ENCODE data around the gene TMEM95.
A peak's percentile ranks its signal among the peaks of the same experiment; 100 is the strongest.

TMEM95 gene

DNA sequence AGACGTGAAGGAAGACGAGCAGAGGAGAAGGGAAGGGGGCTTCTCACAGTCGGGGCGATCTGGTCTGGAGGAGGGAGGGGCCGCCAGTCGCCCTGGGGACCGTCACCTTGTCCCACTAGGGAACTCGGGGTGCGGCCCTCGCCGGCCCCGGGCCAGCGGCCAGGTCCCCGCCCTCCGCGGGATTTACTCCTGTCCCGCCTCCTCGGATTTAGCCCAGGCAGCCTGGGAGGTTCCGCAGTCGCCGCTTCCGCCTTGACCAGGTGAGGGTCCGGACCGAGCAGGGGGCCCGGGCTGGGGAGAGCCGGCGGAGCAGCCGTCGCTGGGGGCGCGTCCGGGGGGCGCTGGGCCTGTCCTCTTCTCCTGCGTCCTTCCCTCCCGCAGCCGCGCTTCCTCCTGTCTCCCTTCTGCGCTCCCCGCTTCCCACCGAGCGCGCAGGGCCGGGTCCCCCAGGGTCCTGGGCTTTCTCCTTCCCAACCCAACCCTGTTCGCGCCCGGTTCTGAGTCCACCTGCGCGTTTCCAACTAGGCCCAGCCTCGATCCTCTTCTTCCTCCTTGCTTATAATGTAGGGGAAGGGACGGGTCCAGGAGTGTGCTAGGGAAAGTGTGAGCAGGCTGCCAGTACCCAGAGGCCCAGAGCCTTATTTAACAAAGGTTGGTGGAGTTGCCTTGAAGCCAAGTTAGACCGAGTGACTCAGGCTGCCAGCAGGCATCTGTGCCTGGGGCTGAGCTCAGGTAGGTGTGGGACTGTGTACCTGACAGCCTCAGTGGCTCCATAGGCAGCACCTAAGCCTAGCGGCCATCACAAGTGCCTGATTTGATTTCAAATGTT, 26.1 kb downstream of the TMEM95 start, which contains the start of gene TNK1:
TSS of gene TNK1 (plus strand) at position 235 of the 829 bp plus-strand sequence. CDS start 1,838 bp downstream, outside the sequence.
- no peak for DNase-seq

DNA sequence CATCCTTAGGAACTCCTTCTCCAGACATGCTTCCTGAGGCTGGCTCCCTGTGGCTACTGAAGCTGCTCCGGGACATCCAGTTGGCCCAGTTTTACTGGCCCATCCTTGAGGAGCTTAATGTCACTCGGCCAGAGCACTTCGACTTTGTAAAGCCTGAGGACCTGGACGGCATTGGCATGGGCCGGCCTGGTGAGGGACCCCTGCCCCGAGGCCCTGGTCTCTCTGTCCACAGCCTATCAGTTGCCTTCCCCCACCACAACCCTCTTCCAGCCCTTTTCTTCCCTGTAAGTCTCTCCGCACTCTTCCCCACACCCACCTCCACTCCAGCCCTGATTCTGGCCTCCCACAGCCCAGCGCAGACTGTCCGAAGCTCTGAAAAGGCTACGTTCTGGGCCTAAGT, 27.9 kb downstream of the TMEM95 start:
- no peak for DNase-seq

DNA sequence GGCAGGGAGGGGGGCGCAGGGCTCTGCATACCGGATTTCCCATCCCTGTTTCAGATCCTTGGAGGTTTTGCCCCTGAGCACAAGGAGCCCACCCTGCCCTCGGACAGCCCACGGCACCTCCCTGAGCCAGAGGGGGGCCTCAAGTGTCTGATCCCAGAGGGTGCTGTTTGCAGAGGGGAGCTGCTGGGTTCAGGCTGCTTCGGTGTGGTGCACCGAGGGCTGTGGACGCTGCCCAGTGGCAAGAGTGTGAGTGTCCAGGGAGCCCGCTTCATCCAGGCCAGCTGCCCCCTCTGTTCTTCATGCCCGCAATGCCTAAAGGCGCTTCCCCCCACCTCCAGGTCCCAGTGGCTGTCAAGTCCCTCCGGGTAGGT, 28.4 kb downstream of the TMEM95 start:
- no peak for DNase-seq

DNA sequence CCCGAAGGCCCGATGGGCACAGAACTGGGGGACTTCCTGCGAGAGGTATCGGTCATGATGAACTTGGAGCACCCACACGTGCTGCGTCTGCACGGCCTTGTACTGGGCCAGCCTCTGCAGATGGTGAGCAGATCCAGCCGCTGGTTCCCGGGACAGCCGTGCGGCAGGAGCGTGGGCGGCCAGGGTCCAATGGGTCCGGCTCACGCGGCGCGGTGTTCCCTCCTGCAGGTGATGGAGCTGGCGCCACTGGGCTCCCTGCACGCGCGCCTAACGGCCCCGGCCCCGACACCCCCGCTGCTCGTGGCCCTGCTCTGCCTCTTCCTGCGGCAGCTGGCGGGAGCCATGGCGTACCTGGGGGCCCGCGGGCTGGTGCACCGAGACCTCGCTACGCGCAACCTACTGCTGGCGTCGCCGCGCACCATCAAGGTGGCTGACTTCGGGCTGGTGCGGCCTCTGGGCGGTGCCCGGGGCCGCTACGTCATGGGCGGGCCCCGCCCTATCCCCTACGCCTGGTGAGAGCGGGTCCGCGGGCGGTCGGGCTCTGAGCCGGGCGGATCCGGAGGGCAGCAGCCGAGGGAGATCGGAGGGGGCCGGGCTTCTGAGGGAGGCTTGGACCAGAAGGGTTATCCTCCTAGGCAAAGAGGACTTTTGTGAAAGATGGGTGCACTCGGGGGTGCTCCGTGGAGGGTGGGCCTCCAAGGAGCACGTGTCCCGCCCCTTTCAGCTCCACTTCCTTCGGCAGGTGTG, 29.0 kb downstream of the TMEM95 start:
- DNase-seq, result peak; percentile 86

DNA sequence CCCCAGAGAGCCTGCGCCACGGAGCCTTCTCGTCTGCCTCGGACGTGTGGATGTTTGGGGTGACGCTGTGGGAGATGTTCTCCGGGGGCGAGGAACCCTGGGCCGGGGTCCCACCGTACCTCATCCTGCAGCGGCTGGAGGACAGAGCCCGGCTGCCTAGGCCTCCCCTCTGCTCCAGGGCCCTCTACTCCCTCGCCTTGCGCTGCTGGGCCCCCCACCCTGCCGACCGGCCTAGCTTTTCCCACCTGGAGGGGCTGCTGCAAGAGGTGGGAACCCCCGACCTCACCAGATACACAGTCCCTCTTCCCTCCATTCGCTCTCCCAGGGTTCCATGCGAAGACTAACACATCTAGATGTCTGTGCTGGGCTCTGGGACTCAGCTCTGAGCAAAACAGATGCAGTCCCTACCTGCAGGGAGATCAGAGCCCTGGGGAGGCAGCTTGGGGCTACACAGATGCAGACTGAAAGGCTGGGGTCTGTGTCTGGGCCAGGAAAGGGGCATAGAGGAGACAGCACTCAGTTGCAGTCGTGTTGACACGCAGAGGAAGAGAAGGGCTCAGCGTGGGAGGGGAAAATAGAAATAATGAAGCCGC, 29.6 kb downstream of the TMEM95 start:
- DNase-seq, result no peak

DNA sequence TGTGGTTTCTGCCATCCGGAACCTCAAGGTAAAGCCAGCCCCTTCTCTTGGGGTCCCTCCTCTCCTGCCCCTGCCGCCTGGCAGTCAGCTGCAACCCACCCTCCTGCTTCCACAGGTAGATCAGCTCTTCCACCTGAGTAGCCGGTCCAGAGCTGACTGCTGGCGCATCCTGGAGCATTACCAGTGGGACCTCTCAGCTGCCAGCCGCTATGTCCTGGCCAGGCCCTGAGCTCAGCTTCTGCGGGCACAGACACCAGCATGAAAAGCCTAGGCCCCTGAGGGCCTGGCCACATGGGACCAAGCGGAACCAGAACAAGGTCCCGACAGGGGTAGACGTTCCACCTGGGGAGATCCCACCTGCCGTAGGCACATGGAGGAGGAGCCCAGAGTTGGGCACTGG, 33.9 kb downstream of the TMEM95 start:
- no peak for DNase-seq

DNA sequence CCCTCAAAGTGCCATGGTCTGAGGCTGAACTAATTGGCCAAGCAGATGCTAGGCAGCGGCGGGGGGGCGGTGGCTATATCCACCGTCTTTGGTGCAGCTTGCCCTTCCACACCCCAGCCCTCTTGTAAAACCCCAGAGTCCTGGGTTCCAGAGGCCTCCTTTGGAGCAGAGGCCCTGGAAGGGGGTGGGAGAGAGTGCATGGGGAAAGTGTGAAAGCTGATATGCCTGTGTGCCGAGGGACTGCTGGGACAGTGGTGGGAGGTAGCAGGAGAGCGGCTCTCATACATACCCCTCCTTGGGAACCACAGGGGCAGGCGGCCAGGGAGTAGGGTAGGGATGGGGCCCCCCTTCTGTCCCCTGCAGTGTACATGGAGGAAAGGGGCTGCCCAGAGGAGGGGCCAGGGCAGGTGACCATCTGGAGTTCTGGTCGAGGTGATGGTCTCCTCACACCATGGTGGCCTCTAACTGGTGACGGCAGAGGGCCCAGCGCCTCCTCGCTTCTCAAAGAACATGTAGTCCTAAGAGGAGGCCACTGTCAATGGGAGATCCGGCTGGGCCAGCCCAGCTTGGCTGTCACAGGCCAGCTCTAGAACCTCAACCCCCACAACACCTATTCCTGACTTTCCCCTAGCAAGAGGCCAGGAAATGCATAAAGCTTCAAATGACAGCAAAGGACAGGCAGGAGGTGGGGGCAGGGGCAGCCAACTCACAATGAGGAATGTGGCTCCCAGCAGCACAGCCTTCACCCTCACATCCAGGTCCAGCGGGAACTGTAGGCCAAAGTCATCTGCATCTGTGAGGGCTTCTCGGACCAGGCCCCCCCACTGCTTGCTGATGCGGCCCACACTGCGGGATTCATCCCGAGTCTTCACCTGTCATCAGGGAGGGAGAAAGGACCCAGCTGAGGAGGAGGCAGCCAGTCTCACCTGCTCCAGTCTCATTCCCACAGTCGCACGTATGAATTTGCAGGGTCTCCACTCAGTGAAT, 35.3 kb downstream of the TMEM95 start:
- DNase-seq, result no peak

DNA sequence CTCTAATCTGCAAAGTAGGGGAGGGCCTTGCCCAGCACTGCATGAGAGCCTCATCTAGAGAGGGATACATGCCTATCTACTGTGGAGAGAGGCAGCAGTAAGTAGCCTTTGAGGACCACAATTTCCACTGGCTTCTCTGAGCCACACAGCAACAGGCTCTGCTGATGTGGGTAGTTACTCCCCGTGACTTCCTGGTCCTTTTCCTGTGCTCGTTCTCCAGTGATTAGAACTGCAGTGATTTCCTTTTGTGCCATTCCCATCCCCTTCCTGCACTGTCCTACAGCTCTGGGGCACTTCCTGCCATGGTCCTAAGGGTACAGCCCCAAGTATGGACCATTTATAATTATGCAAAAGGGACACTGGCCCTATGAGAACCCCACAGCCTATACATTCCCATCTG, 36.4 kb downstream of the TMEM95 start:
- DNase-seq, result no peak

DNA sequence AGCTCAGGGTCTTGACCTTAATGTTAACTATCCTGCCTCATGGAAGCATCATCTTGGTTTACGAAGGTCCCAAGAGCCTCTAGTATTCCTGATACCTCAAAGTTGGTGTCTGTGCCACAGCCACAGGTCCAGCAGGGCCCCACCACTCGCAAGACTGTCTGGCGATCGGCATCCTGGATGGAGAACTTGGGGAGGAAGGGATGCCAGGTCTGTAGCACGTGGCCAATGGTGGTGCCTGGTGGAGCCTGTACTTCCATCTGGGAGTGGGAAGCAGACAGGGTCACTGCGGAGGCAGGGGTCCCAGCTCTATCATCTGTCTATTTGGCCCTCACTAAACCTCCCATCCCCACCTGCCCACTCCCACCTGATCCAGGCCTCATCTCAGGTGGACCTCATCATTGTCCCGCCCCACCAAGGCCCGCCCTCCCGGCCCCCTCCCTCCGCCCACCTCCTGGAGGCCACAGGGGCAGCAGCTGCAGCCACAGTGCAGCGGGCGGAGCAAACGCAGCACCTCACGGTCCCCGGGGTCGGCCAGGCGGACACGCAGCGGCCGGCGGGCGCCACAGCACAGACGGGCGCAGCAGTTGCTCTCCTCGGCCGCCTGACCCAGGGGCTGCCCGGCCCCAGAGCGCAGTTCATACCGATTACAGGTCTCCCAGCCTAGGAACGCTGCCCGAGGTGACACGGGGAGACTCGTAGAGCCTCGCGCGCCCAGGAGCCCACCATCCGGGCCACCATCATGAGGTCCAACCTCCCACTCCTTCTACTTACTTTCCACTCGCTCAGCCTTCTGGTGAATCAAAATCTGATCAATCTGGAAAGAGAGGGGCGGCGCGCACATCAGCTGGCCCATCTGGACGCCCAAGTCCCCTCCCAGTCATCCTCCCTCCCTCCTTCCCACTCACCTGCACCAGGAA, 38.0 kb downstream of the TMEM95 start:
- no peak for DNase-seq

DNA sequence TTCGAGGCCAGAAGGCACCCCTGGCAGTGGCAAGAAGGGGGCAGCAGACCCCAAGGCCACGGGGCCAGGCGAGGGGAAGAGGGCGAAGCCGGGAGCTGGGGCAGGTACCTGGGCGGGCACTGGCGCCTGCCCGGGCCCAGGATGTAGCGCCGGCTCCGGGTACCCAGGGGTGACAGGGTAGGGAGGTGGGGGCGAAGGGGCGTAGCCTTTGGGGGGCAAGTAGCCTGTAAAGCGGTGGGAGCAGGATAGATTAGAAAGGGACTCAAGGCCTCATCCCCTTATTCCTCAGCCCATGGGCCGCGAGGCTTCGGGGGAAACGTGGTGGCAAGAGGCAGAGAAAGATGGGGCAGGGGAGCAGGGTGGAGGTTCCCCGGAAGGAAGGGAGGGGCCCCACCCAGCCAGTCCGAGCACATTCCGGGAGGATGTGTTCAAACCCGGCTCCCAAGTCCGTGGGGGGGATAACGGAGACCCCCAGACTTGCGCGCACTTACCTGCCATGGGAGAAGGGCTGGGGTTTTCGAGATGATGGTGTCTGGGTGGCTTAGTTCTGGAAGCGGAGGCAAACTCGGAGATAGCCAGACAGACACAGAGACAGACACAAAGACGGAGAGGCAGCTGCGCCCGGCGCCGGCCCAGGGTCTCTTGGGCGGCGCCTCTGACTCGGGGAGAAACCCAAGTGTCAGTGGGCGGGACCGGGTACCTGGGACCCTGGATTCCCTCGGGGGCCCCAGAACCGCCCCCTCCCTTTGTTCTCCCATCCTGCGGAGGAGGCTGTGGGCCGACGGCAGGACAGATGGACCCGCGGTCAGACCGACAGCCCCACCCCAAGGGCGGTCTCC, 38.9 kb downstream of the TMEM95 start:
- DNase-seq, result peak; percentile 77

DNA sequence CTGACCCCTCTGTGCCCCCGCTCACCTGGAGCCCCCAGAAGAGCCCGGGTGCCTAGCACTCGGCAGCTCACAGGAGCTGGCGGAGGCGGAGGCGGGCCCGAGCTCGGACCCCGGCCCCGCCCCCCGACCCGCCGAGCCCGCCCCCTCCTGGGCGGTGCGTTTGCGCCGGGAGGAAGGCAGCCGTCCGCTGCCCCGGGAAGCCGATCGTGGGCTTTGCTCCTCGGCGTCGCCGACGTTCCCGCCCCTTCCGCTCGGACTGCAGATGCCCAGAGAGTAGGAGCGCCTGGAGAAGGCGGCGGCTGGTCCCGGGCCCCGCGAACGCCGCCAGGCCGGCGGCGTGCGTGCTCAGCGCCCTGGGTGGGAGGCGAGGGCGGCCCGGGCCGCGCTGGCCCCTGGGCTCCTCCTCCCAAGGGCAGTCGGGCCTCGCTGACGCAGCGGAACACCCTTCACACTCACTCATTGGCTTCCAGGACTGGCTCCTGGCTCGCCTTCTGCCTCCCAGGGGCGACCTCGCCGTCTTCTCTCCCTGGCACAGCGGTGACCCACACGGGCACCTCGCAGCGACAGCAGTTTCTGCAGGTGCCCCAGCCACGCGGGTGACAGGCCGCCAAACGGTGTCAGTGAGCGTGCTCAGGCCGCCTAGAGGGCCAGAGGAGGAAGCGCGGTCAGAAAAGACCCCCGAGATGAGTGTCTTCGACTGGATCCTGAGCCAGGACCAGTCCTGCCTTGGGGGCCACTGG, 39.7 kb downstream of the TMEM95 start, which contains the start of gene PLSCR3:
TSS of gene PLSCR3 (minus strand) at position 74 of the 740 bp plus-strand sequence. CDS start 415 bp downstream, outside the sequence.
- DNase-seq, result peak; percentile 91

DNA sequence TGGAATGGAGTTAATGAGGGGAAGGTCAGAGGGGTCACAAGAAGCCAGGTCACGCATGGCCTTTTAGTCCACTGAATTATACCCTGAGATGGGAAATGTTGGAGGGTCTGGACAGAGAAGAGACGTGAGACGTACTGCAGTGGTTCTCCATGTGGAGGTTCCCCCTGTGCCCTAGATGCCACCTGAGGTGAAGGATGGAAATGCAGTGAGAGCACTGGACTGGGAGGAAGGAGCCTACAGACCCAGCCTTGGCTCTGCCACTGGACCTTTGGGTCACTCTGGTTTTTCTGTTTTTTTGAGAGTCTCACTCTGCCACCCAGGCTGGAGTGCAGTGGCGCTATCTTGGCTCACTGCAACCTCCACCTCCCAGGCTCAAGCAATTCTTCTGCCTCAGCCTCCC, 41.2 kb downstream of the TMEM95 start:
- no peak for DNase-seq

DNA sequence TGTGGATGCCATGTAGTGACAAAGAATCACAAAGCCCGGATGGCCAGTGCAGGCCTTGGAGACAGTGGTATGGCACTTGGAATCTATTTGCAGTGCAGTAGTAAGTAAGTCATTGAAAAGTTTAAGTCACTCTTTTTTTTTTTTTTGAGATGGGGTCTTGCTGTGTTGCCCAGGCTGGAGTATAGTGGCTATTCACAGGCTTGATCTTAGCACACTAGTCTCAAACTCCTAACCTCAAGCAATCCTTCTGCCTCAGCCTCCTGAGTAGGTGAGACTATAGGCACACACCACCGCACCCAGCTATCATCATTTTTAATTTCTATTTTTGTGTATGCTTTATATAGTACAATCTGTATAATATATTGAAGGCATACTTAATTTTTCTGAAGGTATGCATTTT, 43.7 kb downstream of the TMEM95 start:
- no peak for DNase-seq

DNA sequence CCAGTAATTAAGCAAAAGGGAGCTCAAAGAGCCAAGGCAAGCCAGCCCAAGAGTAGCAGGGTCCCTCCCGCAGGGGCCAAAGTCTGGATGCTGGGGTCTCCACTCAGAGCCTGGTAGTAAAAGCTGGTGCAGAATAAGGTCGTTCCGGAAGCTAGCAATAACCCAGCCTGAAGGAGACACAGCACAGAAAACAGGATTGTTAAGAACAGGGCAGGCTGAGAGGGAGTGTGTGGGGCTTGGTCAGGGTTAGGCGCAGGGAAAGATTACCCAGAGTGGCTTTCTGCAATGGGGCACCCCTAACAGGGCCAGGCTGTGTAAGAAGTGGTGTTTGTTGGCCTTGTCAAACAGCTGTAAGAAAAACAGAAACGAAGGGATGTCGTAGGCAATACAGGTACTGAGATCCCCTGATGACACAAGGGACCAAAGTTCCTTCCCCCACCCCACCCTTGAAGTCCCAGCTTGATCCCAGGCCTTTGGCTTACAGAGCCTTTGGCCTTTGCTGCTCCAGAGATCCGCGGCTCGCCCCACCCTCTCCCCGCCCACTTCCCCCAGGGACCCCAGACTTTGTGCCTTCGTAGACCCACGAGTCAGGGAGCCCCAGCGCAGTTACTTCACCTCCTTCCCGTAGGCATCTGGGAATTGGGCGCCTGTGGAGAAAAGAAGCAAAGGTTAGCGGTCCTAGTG, 48.2 kb downstream of the TMEM95 start:
- peak; percentile 41 for DNase-seq

DNA sequence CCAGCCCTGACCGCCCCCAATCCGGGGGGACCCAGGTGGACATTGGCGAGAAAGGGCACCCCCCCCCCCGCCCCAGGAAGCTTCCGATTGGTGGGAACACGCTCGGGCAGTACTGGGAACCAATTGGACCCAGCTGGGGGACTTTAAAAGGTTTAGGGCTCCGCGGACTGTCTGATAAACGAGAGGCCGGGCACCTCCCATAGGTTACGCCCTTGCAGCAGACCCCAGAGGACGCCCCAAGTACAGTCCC, 48.7 kb downstream of the TMEM95 start:
- no peak for DNase-seq

DNA sequence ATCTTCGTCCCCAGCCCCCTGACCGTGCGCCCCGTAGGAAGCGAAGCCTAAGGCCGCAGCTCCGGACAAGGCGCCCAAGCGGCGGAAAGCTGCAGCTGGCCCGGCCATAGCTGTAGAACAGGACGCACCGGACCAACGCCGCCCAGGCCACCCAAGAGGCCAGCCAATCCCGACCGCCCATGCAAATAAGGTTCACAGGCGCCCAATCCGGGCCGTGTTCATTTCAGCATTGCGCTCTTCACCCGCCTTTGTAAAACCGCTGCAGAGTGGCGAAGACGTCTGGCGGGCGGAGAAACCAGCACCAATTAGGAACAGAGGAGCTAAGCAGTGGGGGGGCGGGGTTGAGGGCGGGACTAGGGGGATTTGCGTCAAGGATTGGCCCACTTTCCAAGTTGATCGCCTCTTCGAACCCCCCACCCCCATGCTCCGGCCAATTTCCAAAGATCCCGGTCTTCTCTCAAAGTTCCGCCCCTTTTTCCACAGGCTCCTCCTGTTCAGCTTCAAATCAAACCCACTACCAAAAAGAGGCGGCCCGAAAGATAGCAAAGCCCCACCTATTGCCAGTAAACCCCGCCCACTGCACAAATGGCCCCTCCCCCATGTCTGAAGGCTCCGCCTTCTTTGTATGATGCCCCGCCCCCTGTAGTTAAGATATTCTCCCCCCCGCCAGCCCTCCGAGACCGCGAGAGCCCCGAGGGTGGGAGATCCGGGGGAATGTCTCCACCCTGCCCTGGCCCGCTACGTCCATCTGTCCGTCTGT, 49.2 kb downstream of the TMEM95 start, which contains the start of gene TMEM256:
TSS of gene TMEM256 (minus strand) at position 121 of the 760 bp plus-strand sequence. CDS start at position 108, 13 bp downstream.
- peak; percentile 97 for DNase-seq

DNA sequence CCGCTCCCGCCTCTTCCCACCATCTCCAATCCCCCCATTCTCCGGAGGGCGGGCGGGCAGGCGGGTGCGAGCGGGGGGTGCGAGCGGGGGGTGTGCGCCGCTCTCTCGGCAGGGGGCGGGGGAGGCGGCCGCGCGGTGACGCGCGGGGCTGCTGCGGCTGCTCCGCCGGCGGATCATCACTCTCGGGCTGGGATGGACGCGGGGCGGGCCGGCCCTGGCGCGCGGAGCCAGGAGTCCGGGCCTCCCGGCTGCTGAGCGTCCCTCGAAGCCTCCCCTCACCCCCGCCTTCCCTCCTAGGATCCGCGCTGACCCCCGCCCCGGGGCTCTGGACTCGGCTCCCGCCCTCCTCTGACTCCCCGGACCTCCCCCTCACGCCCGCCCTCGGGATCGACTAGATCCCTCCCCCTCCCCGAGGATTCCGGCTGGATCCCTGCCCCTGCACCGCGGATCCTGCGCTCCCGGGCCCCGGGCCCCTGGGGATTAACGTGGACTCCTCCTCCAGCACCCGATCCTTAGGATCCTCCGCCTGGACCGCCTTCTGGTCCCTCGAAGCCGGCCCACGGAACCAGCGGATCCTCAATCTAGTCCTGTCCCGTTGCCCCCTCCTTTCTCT, 49.9 kb downstream of the TMEM95 start:
- peak; percentile 74 for DNase-seq
